Keratinocyte (primary cell): ENCODE data around the gene PRRC2B. TPM values are rescaled to one million over a fixed set of nuclear protein-coding genes. Genes with fewer than 3 reads are reported as not detected.

ENCODE experiments used
- DNase-seq: peaks from one replicate; pipeline ENCODE4 v3.0.0-alpha.2; 2011; ENCODE audit warnings: low read depth, missing footprints, low spot score
- FAIRE-seq: peaks from 2 replicates; lab custom pipeline; 2011; peaks lifted over from hg19 to GRCh38; lab: Jason Lieb, UNC
- H2AFZ ChIP-seq: 2 replicates; pipeline ENCODE4 v1.6.0; 2012; ENCODE audit warnings: low read length, control low read depth, inconsistent platforms; ENCODE audit not compliant: control insufficient read depth
- H3K27ac ChIP-seq: 2 replicates; pipeline ENCODE4 v1.5.1; 2011; ENCODE audit warnings: low read length; ENCODE audit not compliant: control insufficient read depth, insufficient read depth
- H3K27me3 ChIP-seq: 3 replicates; pipeline ENCODE4 v1.6.0; 2011; ENCODE audit warnings: low read length; ENCODE audit not compliant: control insufficient read depth, insufficient read depth; ENCODE audit errors: extremely low read depth
- H3K36me3 ChIP-seq, 2 experiments: 2 replicates in 1 of 2; 3 replicates in 1 of 2; pipeline ENCODE4 v1.5.1; 2011; ENCODE audit warnings: low read length in 2 of 2, mild to moderate bottlenecking in 1 of 2; ENCODE audit not compliant: control insufficient read depth in 2 of 2, insufficient read depth in 2 of 2; ENCODE audit errors: extremely low read depth in 1 of 2
- H3K4me1 ChIP-seq: 3 replicates; pipeline ENCODE4 v1.5.1; 2011; ENCODE audit warnings: low read length; ENCODE audit not compliant: control insufficient read depth, insufficient read depth; ENCODE audit errors: extremely low read depth
- H3K4me2 ChIP-seq: 3 replicates; pipeline ENCODE4 v1.6.0; 2011; ENCODE audit warnings: low read depth, low read length; ENCODE audit not compliant: control insufficient read depth, insufficient read depth; ENCODE audit errors: extremely low read depth
- H3K4me3 ChIP-seq, 3 experiments: fragments of 200-600 bp in 1 of 3; sonication (generic) in 1 of 3; 2 replicates in 2 of 3; 3 replicates in 1 of 3; pipeline ENCODE4 v1.5.1; 2011 to 2016; ENCODE audit warnings: low read length in 3 of 3, mild to moderate bottlenecking in 3 of 3, control low read depth in 2 of 3, inconsistent platforms in 1 of 3, low read depth in 1 of 3, mixed read lengths in 1 of 3, mixed run types in 1 of 3, moderate library complexity in 1 of 3; ENCODE audit not compliant: control insufficient read depth in 2 of 3, insufficient read depth in 2 of 3; ENCODE audit errors: extremely low read depth in 1 of 3
- H3K79me2 ChIP-seq: 2 replicates; pipeline ENCODE4 v1.6.0; 2012; ENCODE audit warnings: low read length; ENCODE audit not compliant: control insufficient read depth, insufficient read depth
- H3K9ac ChIP-seq: 3 replicates; pipeline ENCODE4 v1.6.0; 2011; ENCODE audit warnings: low read length; ENCODE audit not compliant: control insufficient read depth, insufficient read depth; ENCODE audit errors: extremely low read depth
- H3K9me1 ChIP-seq: 3 replicates; pipeline ENCODE4 v1.6.0; 2011; ENCODE audit warnings: low read length; ENCODE audit not compliant: control insufficient read depth, insufficient read depth; ENCODE audit errors: extremely low read depth
- H3K9me3 ChIP-seq: 2 replicates; pipeline ENCODE4 v1.5.1; 2012; ENCODE audit warnings: low read depth, low read length; ENCODE audit not compliant: control insufficient read depth
- H4K20me1 ChIP-seq: 3 replicates; pipeline ENCODE4 v1.6.0; 2011; ENCODE audit warnings: low read length; ENCODE audit not compliant: control insufficient read depth, insufficient read depth; ENCODE audit errors: extremely low read depth
- EZH2 ChIP-seq: IDR thresholded peaks from one replicate; pipeline ENCODE4 v1.6.1; 2012; ENCODE audit warnings: inconsistent platforms, mild to moderate bottlenecking, low read length, moderate library complexity
- dilution Hi-C: fragments of 300-500 bp; cut with MboI; formaldehyde crosslinking; loops from one replicate; pipeline ENCODE4 v1.7.0; 2020; ENCODE audit warnings: low sequenced_read_pairs; ENCODE audit not compliant: extremely low pct_ligation_motif_present
- polyA plus RNA-seq, 5 experiments: library from polyadenylated mRNA; depleted of rRNA in 3 of 5; stranded (reverse) in 3 of 5; stranded (forward) in 1 of 5; unstranded in 1 of 5; fragments of >200 nt; gene quantifications; 1 replicate in 1 of 5; 2 replicates in 3 of 5; 3 replicates in 1 of 5; pipeline versions ENCODE4 v1.2.1 to v1.2.3, GENCODE V29; 2011 to 2012; ENCODE audit warnings: missing spikeins in 2 of 5, low read depth in 1 of 5, low replicate concordance in 1 of 5
- TF ChIP-seq, protein P1 (sequence below), 3 experiments: IDR thresholded peaks in 1 of 3; conservative IDR thresholded peaks in 1 of 3; optimal IDR thresholded peaks in 1 of 3; 2 replicates in 2 of 3; 3 replicates in 1 of 3; pipeline versions ENCODE3 to v1.5.1; 2011; ENCODE audit warnings: low read length in 3 of 3, mild to moderate bottlenecking in 3 of 3, moderate library complexity in 2 of 3, control low read depth in 1 of 3, inconsistent platforms in 1 of 3; ENCODE audit not compliant: insufficient read depth in 2 of 3; ENCODE audit errors: extremely low read depth in 1 of 3

The PRRC2B gene
- polyA plus RNA-seq, 1 donor (not counting 4 experiments of a cell fraction or from before 2014, with no cell fraction given): 20.8 TPM

DNA sequence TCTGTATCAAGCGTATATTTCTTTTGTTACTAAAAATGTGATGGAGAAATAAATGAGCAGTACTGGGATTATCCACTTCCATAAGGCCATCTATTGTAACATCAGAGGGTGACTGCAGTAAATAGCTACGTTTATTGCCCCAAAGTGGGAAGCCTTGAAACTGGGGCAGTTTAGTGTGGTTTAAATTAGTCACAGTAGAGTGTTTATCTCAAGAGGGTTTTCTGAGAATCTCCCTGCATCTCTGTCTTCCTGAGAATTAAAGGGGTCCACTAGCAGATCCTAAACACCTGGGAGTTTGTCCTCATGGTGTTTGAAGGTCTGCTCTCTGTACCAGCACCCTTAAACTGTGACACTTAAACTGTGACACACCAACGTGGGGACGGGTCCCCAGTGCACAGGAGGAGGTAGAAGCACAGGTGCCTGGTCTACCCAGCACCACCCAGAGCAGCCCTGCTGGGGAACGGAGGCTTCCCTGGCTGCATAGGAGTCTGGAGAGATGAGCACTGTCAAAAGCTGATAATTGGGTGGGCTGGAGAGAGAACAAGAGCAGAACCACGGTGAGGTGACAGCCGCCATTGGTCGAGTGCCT, 25.2 kb downstream of the PRRC2B start:
- Histone ChIP-seq H3K79me2 (peaks cover 90% of the 10 kb centered on the region), H3K4me2 (no peak overlapping the region), H3K4me3 (no peak overlapping the region), H2AFZ (no peak overlapping the region), H4K20me1 (peaks cover 80% of the 10 kb centered on the region), H3K4me1 (peaks cover 53% of the 10 kb centered on the region), H3K36me3 (peaks cover 8 to 12% of the 10 kb centered on the region in 2 experiments), H3K9me3 (no peaks in the 10 kb centered on the region), H3K9ac (no peak overlapping the region), H3K9me1 (peaks cover 25% of the 10 kb centered on the region), H3K27ac (peak overlapping the region; percentile 49), H3K27me3 (no peaks in the 10 kb centered on the region)
- DNase-seq (no peak), FAIRE-seq (no peak)
- TF ChIP-seq, protein P1, sequence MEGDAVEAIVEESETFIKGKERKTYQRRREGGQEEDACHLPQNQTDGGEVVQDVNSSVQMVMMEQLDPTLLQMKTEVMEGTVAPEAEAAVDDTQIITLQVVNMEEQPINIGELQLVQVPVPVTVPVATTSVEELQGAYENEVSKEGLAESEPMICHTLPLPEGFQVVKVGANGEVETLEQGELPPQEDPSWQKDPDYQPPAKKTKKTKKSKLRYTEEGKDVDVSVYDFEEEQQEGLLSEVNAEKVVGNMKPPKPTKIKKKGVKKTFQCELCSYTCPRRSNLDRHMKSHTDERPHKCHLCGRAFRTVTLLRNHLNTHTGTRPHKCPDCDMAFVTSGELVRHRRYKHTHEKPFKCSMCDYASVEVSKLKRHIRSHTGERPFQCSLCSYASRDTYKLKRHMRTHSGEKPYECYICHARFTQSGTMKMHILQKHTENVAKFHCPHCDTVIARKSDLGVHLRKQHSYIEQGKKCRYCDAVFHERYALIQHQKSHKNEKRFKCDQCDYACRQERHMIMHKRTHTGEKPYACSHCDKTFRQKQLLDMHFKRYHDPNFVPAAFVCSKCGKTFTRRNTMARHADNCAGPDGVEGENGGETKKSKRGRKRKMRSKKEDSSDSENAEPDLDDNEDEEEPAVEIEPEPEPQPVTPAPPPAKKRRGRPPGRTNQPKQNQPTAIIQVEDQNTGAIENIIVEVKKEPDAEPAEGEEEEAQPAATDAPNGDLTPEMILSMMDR (optimal IDR thresholded peaks at IDR 0.05 in 1 of 3, IDR thresholded peaks at IDR 0.05 in 1 of 3, conservative IDR thresholded peaks at IDR 0.05 in 1 of 3; ENCODE audit: extremely low read depth in 1 of 3, insufficient read depth in 2 of 3, low read length in 3 of 3): no peak
- no peak for TF ChIP-seq EZH2
- dilution Hi-C loops: no loop called here

DNA sequence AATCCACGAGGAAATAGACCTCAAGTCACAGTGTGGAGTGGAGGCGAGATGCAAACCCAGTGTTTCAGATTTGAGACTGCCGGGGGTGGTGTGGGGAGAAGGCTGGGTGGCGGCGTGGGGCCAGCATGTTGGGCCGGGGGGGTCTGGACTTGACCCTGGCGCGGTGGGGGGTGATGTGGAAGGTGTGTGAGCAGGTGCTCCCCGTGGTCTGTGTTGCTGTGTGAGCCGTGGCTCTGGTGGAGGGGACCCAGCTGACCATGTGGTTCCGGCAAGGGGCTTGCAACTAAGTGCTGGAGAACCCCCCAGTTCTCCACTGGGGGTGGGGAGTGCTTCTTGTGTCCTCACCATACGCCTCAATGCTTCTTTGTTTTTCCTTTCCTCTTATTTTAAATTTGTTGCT, 25.8 kb downstream of the PRRC2B start:
- Histone ChIP-seq H3K4me2 (no peak overlapping the region), H3K79me2 (peaks cover 90% of the 10 kb centered on the region), H3K4me3 (no peak overlapping the region), H3K36me3 (peaks cover 8 to 12% of the 10 kb centered on the region in 2 experiments), H4K20me1 (peaks cover 79% of the 10 kb centered on the region), H2AFZ (no peak overlapping the region), H3K27me3 (no peaks in the 10 kb centered on the region), H3K9me3 (no peaks in the 10 kb centered on the region), H3K27ac (no peak overlapping the region), H3K9ac (no peak overlapping the region), H3K9me1 (peaks cover 24% of the 10 kb centered on the region), H3K4me1 (peaks cover 53% of the 10 kb centered on the region)
- DNase-seq (no peak), FAIRE-seq (no peak)
- no peak for TF ChIP-seq EZH2
- TF ChIP-seq, protein P1 (optimal IDR thresholded peaks at IDR 0.05 in 1 of 3, IDR thresholded peaks at IDR 0.05 in 1 of 3, conservative IDR thresholded peaks at IDR 0.05 in 1 of 3; ENCODE audit: extremely low read depth in 1 of 3, insufficient read depth in 2 of 3, low read length in 3 of 3): no peak
- dilution Hi-C loops: no loop called here
